Kidney (tissue), 14 donors: ENCODE measurements around the gene SUGCT. TPM values are rescaled to one million over a fixed set of nuclear protein-coding genes. Genes with fewer than 3 reads are reported as not detected.

ENCODE experiments used
- DNase-seq, 5 donors: peaks; one replicate each; pipeline ENCODE4 v3.0.0-alpha.2; 2013 to 2020
- FAIRE-seq: peaks from 2 replicates; lab custom pipeline; 2012; peaks lifted over from hg19 to GRCh38; lab: Jason Lieb, UNC
- H3K27ac ChIP-seq, 2 donors: one replicate each; pipeline ENCODE4 v1.7.0; 2013; ENCODE audit warnings: low read depth in 2 of 2, low read length in 2 of 2, inconsistent platforms in 1 of 2
- H3K27me3 ChIP-seq: one replicate; pipeline ENCODE4 v1.7.1; 2013; ENCODE audit warnings: low read length, inconsistent platforms; ENCODE audit not compliant: control insufficient read depth, insufficient read depth
- H3K36me3 ChIP-seq, 3 donors: one replicate each; pipeline versions ENCODE4 v1.7.0 to v1.7.1; 2013; ENCODE audit warnings: low read length in 3 of 3, control low read depth in 1 of 3, inconsistent platforms in 1 of 3; ENCODE audit not compliant: insufficient read depth in 3 of 3, control insufficient read depth in 2 of 3
- H3K4me1 ChIP-seq, 3 donors: one replicate each; pipeline versions ENCODE4 v1.7.0 to v1.7.1; 2013; ENCODE audit warnings: low read length in 3 of 3, inconsistent platforms in 1 of 3, low read depth in 1 of 3; ENCODE audit not compliant: control insufficient read depth in 2 of 3, insufficient read depth in 2 of 3
- H3K4me3 ChIP-seq, 3 donors: one replicate each; pipeline versions ENCODE4 v1.7.0 to v1.8.1; 2013; ENCODE audit warnings: low read length in 3 of 3, control low read depth in 1 of 3, inconsistent platforms in 1 of 3
- H3K9ac ChIP-seq, 3 donors: one replicate each; pipeline versions ENCODE4 v1.7.0 to v1.7.1; 2013; ENCODE audit warnings: low read length in 3 of 3, control low read depth in 1 of 3, inconsistent platforms in 1 of 3
- H3K9me3 ChIP-seq, 3 donors: one replicate each; pipeline versions ENCODE4 v1.7.0 to v1.7.1; 2013; ENCODE audit warnings: low read length in 3 of 3, control low read depth in 1 of 3, inconsistent platforms in 1 of 3; ENCODE audit not compliant: control insufficient read depth in 2 of 3, insufficient read depth in 1 of 3
- intact Hi-C: fragments of 100-400 bp; cut with DNase I; formaldehyde crosslinking; loops from one replicate; pipeline ENCODE4 v1.11.1; 2022
- polyA plus RNA-seq: library from polyadenylated mRNA; stranded (reverse); fragments of 350-450 nt; fragmentation: Illumina TruSeq; extraction: RNeasy Lipid Tissue Mini Kit (QIAGEN cat#74804); gene quantifications from one replicate; pipeline ENCODE4 v1.2.3, GENCODE V29; 2014; ENCODE audit warnings: low read depth, low replicate concordance; ENCODE audit not compliant: insufficient read depth
- total RNA-seq: library from RNA; stranded (reverse); fragmentation: NEBNext Ultra II Directional; extraction: Animal tissue kit (Norgen Biotek cat#: 25700); gene quantifications from one replicate; pipeline ENCODE4 v1.2.1, GENCODE V29; 2021
- TF ChIP-seq, protein P1 (sequence below): IDR thresholded peaks from 3 replicates; pipeline ENCODE4 v1.5.1; 2012; ENCODE audit warnings: mild to moderate bottlenecking, moderate library complexity, borderline replicate concordance; ENCODE audit not compliant: insufficient read depth; ENCODE audit errors: extremely low read depth
- donor health status: control.
- donor health status: control.
- donor health status: control.
- donor health status: control.
- donor health status: control.
- donor health status: DM: yes; HTN: yes; CAD: no.
- donor health status: Normal renal cell carcinoma (clear cell type).

Gene SUGCT
- total and polyA plus RNA-seq, 2 donors from 2014 or later = 7.6 to 45.1 TPM

DNA sequence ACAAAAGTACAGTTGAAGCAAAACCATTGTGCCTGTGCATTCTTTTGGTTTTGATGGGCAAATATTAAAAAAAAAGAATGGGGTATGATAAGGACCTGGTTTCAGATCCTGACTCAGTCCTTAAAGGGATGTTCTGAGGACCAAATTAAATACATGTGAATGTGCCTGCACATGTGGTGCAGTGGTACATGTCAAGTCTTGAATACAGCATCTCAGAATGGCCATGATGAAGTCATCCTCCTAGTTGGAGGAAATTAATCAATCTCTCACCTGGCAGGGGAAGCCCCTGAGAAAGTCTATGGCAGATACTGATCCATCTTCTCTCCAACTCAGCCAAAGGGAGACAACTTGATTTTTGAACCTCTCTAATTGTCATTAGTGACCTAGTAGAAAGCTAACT lies 207.0 kb downstream of the SUGCT start:
- Histone ChIP-seq H3K4me3 (no peak overlapping the region), H3K27ac (no peak overlapping the region), H3K4me1 (no peaks in the 10 kb centered on the region), H3K36me3 (no peaks in the 10 kb centered on the region), H3K9ac (no peak overlapping the region), H3K27me3 (no peaks in the 10 kb centered on the region), H3K9me3 (no peaks in the 10 kb centered on the region)
- TF ChIP-seq, protein P1, sequence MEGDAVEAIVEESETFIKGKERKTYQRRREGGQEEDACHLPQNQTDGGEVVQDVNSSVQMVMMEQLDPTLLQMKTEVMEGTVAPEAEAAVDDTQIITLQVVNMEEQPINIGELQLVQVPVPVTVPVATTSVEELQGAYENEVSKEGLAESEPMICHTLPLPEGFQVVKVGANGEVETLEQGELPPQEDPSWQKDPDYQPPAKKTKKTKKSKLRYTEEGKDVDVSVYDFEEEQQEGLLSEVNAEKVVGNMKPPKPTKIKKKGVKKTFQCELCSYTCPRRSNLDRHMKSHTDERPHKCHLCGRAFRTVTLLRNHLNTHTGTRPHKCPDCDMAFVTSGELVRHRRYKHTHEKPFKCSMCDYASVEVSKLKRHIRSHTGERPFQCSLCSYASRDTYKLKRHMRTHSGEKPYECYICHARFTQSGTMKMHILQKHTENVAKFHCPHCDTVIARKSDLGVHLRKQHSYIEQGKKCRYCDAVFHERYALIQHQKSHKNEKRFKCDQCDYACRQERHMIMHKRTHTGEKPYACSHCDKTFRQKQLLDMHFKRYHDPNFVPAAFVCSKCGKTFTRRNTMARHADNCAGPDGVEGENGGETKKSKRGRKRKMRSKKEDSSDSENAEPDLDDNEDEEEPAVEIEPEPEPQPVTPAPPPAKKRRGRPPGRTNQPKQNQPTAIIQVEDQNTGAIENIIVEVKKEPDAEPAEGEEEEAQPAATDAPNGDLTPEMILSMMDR = no peak
- FAIRE-seq (no peak), DNase-seq (no peak)
- intact Hi-C loops = no loop called here

DNA sequence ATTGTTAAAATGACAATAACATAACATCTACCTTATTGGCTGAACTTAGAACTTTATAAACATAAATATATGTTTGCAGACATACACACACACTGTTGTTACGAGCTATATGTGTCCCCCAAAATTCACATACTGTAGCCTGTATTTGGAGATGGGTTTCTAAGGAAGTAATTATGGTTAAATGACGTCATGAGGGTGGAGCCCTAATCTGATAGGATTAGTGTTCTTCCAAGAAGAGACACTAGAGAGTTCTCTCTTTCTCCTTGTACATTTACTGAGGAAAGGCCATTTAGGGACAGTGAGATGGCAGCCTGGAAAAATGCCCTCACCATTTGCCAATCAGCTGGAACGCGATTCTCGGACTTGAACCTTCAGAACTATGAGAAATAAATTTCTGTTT lies 211.7 kb downstream of the SUGCT start:
- Histone ChIP-seq H3K27me3 (no peaks in the 10 kb centered on the region), H3K36me3 (no peaks in the 10 kb centered on the region), H3K4me3 (no peak overlapping the region), H3K4me1 (no peaks in the 10 kb centered on the region), H3K27ac (no peak overlapping the region), H3K9ac (no peak overlapping the region), H3K9me3 (no peaks in the 10 kb centered on the region)
- TF ChIP-seq, protein P1 = no peak
- intact Hi-C loops = no loop called here
- FAIRE-seq (no peak), DNase-seq (no peak)

DNA sequence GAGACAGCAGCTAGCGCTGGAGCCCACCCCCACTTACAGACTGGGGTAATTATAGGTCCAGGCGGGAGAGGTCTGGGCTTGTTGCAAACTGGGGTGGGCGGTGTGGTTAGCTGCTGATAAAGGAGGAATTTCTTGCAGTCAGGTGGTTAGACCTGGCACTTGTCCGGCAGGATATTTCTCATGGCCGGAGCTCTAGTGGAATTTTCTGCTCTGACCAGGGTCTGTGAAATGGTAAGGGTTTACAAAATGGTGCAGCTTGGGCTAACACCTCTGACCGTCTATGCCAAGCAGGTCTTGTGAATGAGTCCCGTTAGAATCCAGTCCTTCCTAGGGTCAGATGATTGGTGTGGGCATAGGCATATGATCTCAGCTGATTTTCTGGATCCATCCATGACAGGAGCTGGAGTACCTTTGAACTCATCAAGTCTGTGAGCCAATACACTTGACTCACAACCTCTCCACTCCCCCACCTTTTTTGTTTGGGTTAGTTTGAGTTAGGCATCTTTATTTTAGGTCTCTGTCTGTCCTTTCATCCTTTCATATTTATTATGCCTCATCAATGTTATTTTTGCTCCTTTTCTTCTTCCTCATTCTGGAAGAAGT lies 213.4 kb downstream of the SUGCT start:
- Histone ChIP-seq H3K9me3 (no peaks in the 10 kb centered on the region), H3K36me3 (no peaks in the 10 kb centered on the region), H3K27me3 (no peaks in the 10 kb centered on the region), H3K9ac (no peak overlapping the region), H3K4me1 (no peaks in the 10 kb centered on the region), H3K4me3 (no peak overlapping the region), H3K27ac (no peak overlapping the region)
- intact Hi-C loops = no loop called here
- DNase-seq (no peak), FAIRE-seq (no peak)
- TF ChIP-seq, protein P1 = no peak

DNA sequence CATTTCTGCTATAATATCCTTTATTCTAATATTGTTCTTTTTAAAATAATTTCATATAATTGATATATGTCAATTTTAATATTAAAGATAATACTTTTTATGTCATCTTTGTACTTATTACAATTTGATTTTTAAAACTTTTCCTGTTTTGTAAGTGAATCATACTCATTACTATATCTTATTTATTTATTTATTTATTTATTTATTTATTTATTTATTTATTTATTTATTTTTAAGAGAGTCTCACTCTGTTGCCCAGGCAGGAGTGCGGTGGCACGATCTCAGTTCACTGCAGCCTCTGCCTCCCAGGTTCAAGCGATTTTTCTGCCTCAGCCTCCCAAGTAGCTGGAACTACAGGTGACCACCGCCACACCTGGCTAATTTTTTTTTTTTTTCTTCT lies 215.3 kb downstream of the SUGCT start:
- TF ChIP-seq, protein P1 = no peak
- DNase-seq (no peak), FAIRE-seq (peak; percentile 50)
- H3K9me3 ChIP-seq = no peaks in the 10 kb centered on the region
- H3K9ac ChIP-seq = no peak overlapping the region
- no peaks in the 10 kb centered on the region for H3K4me1 ChIP-seq
- no peak overlapping the region for H3K4me3 ChIP-seq
- no peak overlapping the region for H3K27ac ChIP-seq
- H3K27me3 ChIP-seq = no peaks in the 10 kb centered on the region
- intact Hi-C loops = no loop called here
- H3K36me3 ChIP-seq = no peaks in the 10 kb centered on the region
